Measurements from ENCODE around the gene KICS2.

- no peak for TF ChIP-seq POLR2A (IDR thresholded peaks at IDR 0.05)
- TF ChIP-seq, protein P1, sequence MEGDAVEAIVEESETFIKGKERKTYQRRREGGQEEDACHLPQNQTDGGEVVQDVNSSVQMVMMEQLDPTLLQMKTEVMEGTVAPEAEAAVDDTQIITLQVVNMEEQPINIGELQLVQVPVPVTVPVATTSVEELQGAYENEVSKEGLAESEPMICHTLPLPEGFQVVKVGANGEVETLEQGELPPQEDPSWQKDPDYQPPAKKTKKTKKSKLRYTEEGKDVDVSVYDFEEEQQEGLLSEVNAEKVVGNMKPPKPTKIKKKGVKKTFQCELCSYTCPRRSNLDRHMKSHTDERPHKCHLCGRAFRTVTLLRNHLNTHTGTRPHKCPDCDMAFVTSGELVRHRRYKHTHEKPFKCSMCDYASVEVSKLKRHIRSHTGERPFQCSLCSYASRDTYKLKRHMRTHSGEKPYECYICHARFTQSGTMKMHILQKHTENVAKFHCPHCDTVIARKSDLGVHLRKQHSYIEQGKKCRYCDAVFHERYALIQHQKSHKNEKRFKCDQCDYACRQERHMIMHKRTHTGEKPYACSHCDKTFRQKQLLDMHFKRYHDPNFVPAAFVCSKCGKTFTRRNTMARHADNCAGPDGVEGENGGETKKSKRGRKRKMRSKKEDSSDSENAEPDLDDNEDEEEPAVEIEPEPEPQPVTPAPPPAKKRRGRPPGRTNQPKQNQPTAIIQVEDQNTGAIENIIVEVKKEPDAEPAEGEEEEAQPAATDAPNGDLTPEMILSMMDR (IDR thresholded peaks at IDR 0.05): no peak
Observed at GRCh38 chr12:64192644-64193444, 29.3 kb downstream of the KICS2 start.
